Mesodermal cell (in vitro differentiated cells): ENCODE measurements around the gene SUFU.

Experiments used
- H3K27ac ChIP-seq: 2 replicates; pipeline ENCODE4 v1.7.0; 2013; ENCODE audit warnings: mild to moderate bottlenecking, low read depth, low read length, moderate library complexity; ENCODE audit not compliant: severe bottlenecking
- H3K36me3 ChIP-seq: 2 replicates; pipeline ENCODE4 v1.7.1; 2013; ENCODE audit warnings: mild to moderate bottlenecking, low read length, moderate library complexity; ENCODE audit not compliant: control insufficient read depth, insufficient read depth
- H3K4me1 ChIP-seq: one replicate; pipeline ENCODE4 v1.7.1; 2013; ENCODE audit warnings: mild to moderate bottlenecking, low read length; ENCODE audit not compliant: insufficient read depth, control insufficient read depth, poor library complexity, severe bottlenecking
- H3K4me3 ChIP-seq: 2 replicates; pipeline ENCODE4 v1.7.0; 2013; ENCODE audit warnings: low read length, control low read depth, mild to moderate bottlenecking; ENCODE audit not compliant: insufficient read depth, poor library complexity, severe bottlenecking; ENCODE audit errors: extremely low read depth
- H3K9me3 ChIP-seq: 2 replicates; pipeline ENCODE4 v1.7.1; 2013; ENCODE audit warnings: mild to moderate bottlenecking, low read length, moderate library complexity; ENCODE audit not compliant: control insufficient read depth
- WGBS, 2 experiments: methylation state at CpG; one replicate each; pipeline ENCODE4 v1.1.5; 2013; ENCODE audit warnings: missing lambda C conversion rate in 2 of 2; ENCODE audit not compliant: insufficient coverage in 2 of 2; 5-methylcytosine and 5-hydroxymethylcytosine counted together

The SUFU gene

DNA sequence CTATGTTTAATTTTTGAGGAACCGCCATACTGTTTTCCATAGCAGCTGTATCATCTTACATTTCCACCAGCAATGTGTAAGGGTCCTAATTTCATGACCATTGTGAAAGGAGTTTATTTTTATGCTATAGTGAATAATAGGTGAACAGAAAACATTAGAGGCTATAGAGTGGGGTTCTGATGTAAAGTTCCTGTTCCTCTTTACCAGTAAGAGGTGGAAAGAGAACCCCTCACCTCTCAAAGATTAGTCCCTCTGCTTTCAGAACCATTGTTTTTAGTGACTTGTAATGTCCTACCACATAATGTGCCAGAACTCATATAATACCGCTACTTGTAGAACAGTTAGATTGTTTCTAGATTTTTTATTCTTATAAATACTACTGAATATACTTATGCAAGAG lies 34.2 kb downstream of the SUFU start:
- Histone ChIP-seq H3K27ac (no peak overlapping the region), H3K36me3 (peaks cover 14% of the 10 kb centered on the region), H3K9me3 (no peaks in the 10 kb centered on the region), H3K4me3 (no peak overlapping the region), H3K4me1 (no peaks in the 10 kb centered on the region)
- no CpG with 5 or more reads among the region's 2 CpGs for WGBS, 2 experiments

- H3K4me1 ChIP-seq: no peaks in the 10 kb centered on the region
- no peak overlapping the region for H3K4me3 ChIP-seq
- H3K36me3 ChIP-seq: peaks cover 14% of the 10 kb centered on the region
- H3K27ac ChIP-seq: no peak overlapping the region
- H3K9me3 ChIP-seq: no peaks in the 10 kb centered on the region
- WGBS, 2 experiments: 90 to 100% methylated on average over 2 of the region's 2 CpGs
Measured at GRCh38 chr10:102538811-102539210, 35.0 kb downstream of the SUFU start.

GRCh38 chr10:102540023-102540422 lies 36.3 kb downstream of the SUFU start:
- 80% methylated on average over 1 of the region's 1 CpG; no CpG with 5 or more reads in 1 of the 2 experiments for WGBS, 2 experiments
- peaks cover 14% of the 10 kb centered on the region for H3K36me3 ChIP-seq
- no peak overlapping the region for H3K27ac ChIP-seq
- no peaks in the 10 kb centered on the region for H3K9me3 ChIP-seq
- no peaks in the 10 kb centered on the region for H3K4me1 ChIP-seq
- no peak overlapping the region for H3K4me3 ChIP-seq

GRCh38 chr10:102542800-102543418 lies 39.1 kb downstream of the SUFU start:
- peaks cover 12% of the 10 kb centered on the region for H3K36me3 ChIP-seq
- 81 to 91% methylated on average over 5 of the region's 8 CpGs for WGBS, 2 experiments
- no peak overlapping the region for H3K4me3 ChIP-seq
- H3K27ac ChIP-seq: no peak overlapping the region
- no peaks in the 10 kb centered on the region for H3K4me1 ChIP-seq
- no peaks in the 10 kb centered on the region for H3K9me3 ChIP-seq

- Histone ChIP-seq H3K9me3 (no peaks in the 10 kb centered on the region), H3K4me1 (no peaks in the 10 kb centered on the region), H3K4me3 (no peak overlapping the region), H3K27ac (no peak overlapping the region), H3K36me3 (peaks cover 17% of the 10 kb centered on the region)
- WGBS, 2 experiments: 89 to 92% methylated on average over 3 to 5 of the region's 7 CpGs
Measured at GRCh38 chr10:102545265-102545871, 41.6 kb downstream of the SUFU start.

DNA sequence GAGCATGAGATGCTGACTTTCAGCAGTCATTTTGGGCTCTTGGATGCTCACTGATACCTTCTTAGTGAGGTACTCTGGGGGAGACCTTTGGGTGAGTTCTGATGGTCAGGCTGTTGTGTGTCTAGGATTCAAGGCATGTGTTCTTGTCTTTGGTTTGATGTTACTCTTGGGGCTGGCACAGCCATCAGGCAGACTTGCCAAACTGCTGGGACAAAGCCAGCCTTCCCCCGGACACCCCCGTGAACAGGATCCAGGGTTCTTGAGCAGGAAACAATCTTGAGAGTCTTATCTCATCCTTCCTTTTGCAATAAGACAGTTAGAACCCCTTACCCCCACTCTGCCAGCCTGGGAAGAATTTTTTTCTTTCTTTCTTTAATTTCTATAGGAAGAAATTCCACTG lies 42.2 kb downstream of the SUFU start:
- H3K4me3 ChIP-seq: no peak overlapping the region
- H3K36me3 ChIP-seq: peaks cover 19% of the 10 kb centered on the region
- H3K9me3 ChIP-seq: no peaks in the 10 kb centered on the region
- no peak overlapping the region for H3K27ac ChIP-seq
- no peaks in the 10 kb centered on the region for H3K4me1 ChIP-seq
- 90 to 94% methylated on average over 2 of the region's 2 CpGs for WGBS, 2 experiments

GRCh38 chr10:102546606-102547320 lies 43.0 kb downstream of the SUFU start:
- H3K4me1 ChIP-seq: no peaks in the 10 kb centered on the region
- no peak overlapping the region for H3K4me3 ChIP-seq
- peaks cover 22% of the 10 kb centered on the region for H3K36me3 ChIP-seq
- H3K9me3 ChIP-seq: no peaks in the 10 kb centered on the region
- H3K27ac ChIP-seq: no peak overlapping the region
- WGBS, 2 experiments: 90 to 94% methylated on average over 11 to 12 of the region's 12 CpGs

GRCh38 chr10:102549549-102549948 lies 45.8 kb downstream of the SUFU start:
- H3K9me3 ChIP-seq: no peaks in the 10 kb centered on the region
- peaks cover 38% of the 10 kb centered on the region for H3K36me3 ChIP-seq
- no peak overlapping the region for H3K27ac ChIP-seq
- no peaks in the 10 kb centered on the region for H3K4me1 ChIP-seq
- H3K4me3 ChIP-seq: no peak overlapping the region
- WGBS, 2 experiments: 83 to 89% methylated on average over 1 of the region's 1 CpG

- H3K4me1 ChIP-seq: peaks cover 5% of the 10 kb centered on the region
- no peaks in the 10 kb centered on the region for H3K9me3 ChIP-seq
- no peak overlapping the region for H3K4me3 ChIP-seq
- H3K27ac ChIP-seq: no peak overlapping the region
- H3K36me3 ChIP-seq: peaks cover 34% of the 10 kb centered on the region
- 92 to 100% methylated on average over 4 to 9 of the region's 9 CpGs for WGBS, 2 experiments
Measured at GRCh38 chr10:102550636-102551210, 47.0 kb downstream of the SUFU start.

DNA sequence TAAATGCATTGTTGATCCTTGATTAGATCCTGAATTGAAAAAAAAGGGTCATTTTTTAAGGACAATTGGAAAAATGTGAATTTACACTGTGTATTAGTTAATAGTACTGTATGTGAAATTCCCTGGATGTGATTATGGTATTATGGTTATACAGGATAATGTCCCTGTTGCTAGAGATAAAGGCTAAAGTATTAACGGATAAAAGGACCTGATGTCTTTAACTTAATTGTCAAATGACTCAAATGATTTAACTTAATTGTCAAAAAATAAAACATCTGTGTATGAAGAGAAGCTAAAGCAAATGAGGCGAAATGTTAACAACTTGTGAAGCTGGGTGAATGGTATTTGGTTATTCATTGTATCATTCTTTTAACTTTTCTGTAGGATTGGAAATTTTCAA lies 48.8 kb downstream of the SUFU start:
- no peaks in the 10 kb centered on the region for H3K9me3 ChIP-seq

More for the DNA sequence above, 48.8 kb downstream of the SUFU start:
- Histone ChIP-seq H3K4me3 (no peak overlapping the region), H3K36me3 (peaks cover 34% of the 10 kb centered on the region), H3K4me1 (peaks cover 13% of the 10 kb centered on the region), H3K27ac (no peak overlapping the region)
- 100% methylated on average over 1 of the region's 2 CpGs; no CpG with 5 or more reads in 1 of the 2 experiments for WGBS, 2 experiments
